ENCODE data around the gene MACROH2A2. TPM values are rescaled to one million over a fixed set of nuclear protein-coding genes. Genes with fewer than 3 reads are reported as not detected.

Gene MACROH2A2
- total and polyA plus RNA-seq, 2 of the 13 experiments (the other 11 are each of a cell fraction or from before 2014, with no cell fraction given): 9.8 to 43.1 TPM

- TF ChIP-seq RERE (CRISPR knock-in tag; IDR thresholded peaks at IDR 0.05; ENCODE audit: low read depth) (no peak), CHD4 (IDR thresholded peaks at IDR 0.05; ENCODE audit: borderline replicate concordance, low read length) (no peak), ZBTB49 (CRISPR knock-in tag; IDR thresholded peaks at IDR 0.05; ENCODE audit: borderline replicate concordance) (no peak), SRY (CRISPR knock-in tag; IDR thresholded peaks at IDR 0.05) (no peak; the same call in 1 of the 2 replicates), FOSL1 (CRISPR knock-in tag; IDR thresholded peaks at IDR 0.05; ENCODE audit: borderline replicate concordance) (peak; percentile 53; the same call in 1 of the 2 replicates), REL (CRISPR knock-in tag; conservative IDR thresholded peaks at IDR 0.05) (no peak), TFDP1 (CRISPR knock-in tag; IDR thresholded peaks at IDR 0.05; ENCODE audit: borderline replicate concordance) (no peak), TMF1 (CRISPR knock-in tag; IDR thresholded peaks at IDR 0.05; ENCODE audit: low read depth) (no peak), ZNF709 (CRISPR knock-in tag; IDR thresholded peaks at IDR 0.05) (no peak), SYNCRIP (IDR thresholded peaks at IDR 0.05; ENCODE audit: insufficient read depth, low read depth, low read length) (no peak), ZBTB39 (CRISPR knock-in tag; IDR thresholded peaks at IDR 0.05) (no peak), ZNF232 (CRISPR knock-in tag; IDR thresholded peaks at IDR 0.05; ENCODE audit: borderline replicate concordance) (peak; percentile 76; the same call in 1 of the 2 replicates), ZNF24 (IDR thresholded peaks at IDR 0.05) (no peak), SRSF1 (optimal IDR thresholded peaks at IDR 0.05; ENCODE audit: low read depth, low read length) (no peak), MBD4 (IDR thresholded peaks at IDR 0.05; ENCODE audit: borderline replicate concordance, low read length) (no peak), ZNF782 (CRISPR knock-in tag; IDR thresholded peaks at IDR 0.05; ENCODE audit: borderline replicate concordance) (no peak), NR2F1 (CRISPR knock-in tag; IDR thresholded peaks at IDR 0.05) (peak in 1 of 2 experiments; percentile 69; a peak in 2 of 4 replicates)
Observed at GRCh38 chr10:70146489-70147258, 94.0 kb downstream of the MACROH2A2 start, which contains the start of gene TYSND1 (continued).
